ENCODE data around the gene WDR33.

The WDR33 gene

GRCh38 chr2:127718271-127718670 lies 92.7 kb downstream of the WDR33 start:
- DNase-seq (ENCODE audit: low read depth): no peak

DNA sequence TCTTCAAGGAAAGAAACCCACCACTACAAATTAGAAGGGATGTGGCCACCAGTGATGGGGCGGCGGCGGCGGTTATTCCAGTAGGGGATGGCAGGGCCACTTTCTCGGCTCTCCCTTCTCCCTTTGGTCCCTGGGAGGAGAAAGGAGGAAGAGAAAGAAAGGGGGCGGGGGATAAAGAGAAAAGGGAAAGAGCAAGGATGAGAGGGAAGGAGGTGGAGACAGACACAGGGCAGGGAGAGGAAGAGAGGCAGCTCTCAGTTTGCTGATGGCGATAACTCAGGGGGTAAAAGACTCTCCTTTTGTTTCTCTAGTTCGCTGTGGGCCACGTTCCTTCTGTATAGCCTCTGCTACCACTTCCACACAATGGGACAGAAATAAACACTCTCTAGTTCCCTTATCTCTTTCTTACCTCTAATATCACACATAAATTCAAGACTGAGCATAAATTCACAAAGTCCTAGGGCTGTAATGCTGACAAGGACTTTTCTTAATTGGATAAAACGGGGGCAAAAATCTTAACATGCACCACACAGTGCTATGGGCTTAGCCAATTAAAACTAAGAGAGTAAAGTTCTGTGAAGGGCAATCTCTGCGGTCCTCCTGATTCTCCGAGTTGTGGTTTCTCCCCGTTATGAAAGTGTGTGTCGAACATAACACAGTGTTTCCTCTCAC lies 95.1 kb downstream of the WDR33 start:
- no peak for DNase-seq (ENCODE audit: low read depth)

DNA sequence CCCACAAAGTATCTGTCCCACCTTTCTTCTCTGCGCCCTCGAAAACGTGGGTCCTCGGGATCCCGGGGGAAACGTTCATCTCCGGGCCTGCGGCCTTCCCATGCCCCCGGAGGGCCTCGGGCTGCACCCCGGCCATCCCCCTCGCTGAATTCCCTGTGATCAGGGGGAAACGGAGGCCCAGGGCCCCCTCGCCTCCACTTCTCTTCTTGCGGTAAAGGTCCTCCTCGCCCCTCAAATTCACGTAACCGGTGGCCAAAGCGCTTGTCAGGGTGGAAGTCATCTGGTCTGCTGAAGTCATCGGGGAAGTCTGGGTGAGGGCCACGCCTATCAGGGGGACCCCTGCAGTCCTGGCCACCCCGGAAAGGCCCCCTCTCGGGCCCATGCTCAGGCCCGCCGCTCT lies 97.4 kb downstream of the WDR33 start:
- DNase-seq (ENCODE audit: low read depth): no peak

DNA sequence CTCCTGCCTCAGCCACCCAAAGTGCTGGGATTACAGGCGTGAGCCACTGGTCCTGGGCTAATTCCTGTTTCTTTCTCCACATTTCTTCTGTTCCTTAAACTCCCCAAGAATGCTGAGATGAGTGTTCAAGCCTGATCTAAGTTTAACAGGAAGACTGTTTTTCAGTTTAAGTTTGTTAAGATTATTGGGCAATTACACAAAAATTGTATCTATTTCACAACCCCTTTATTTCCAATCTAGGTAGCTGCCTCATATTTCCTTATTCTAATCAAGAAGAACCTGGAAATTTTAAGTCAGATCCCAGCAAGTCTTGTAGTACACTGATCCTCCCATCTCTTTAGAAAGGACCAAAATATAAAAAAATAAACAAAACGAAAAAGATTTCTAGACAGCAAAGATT lies 98.0 kb downstream of the WDR33 start:
- DNase-seq (ENCODE audit: low read depth): no peak

DNA sequence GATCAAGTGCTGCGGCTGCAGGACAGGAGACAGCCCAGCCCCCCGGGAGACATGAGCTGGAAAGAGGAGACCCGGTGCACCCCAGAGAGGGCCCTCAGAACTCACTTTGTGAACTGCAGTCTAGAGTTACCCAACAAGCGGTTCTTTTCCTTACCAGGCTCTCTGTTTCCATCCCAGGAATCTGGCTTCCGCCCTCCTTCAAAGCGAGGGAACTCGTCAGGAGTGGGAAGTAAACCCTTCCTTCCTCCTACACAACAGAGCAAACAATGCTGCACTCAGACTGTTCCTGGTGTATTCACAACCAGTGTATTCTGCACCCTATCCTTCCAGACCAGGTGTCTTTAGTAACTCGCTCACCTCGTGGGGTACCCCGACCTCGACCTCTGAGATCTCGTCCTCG lies 101.6 kb downstream of the WDR33 start:
- DNase-seq (ENCODE audit: low read depth): no peak

- DNase-seq (ENCODE audit: low read depth): no peak
Observed at GRCh38 chr2:127707890-127708648, 102.9 kb downstream of the WDR33 start.

DNA sequence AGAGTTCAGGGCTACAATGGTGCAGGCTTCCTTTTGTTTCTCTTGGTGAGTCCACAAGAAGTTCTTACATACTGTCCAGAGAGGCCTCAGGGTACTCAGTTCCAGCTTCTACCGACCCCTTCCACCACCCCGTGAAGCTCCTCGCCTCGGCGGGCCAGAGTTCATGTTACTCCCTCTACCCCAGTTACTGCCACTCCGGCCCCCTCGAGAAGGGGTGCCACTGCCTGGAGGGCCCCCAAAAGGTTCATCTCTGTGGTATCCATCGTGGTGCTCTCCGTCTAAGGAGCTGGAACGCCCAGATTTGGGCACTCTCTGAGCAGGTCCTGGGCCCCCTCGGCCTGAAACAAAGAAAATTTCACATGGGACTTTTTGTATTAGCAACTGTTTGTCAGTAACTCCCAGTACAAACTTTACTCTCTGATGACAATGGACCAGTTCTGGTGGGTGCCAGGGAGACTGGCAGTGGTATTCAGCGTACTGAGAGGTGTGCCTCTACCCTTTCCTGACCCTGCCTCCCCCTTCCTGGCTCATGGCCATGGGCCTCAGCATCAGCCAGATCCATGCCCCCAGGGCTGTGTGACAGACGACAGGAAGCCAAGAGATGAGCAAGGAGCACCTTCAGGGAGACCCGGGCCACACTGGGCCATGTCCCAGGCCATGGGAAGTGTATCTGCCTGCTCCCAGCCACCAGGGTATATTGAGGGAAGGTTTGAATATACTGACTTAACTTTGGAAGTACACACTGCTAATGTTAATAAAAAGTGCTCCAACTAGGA lies 104.6 kb downstream of the WDR33 start:
- no peak for DNase-seq (ENCODE audit: low read depth)

DNA sequence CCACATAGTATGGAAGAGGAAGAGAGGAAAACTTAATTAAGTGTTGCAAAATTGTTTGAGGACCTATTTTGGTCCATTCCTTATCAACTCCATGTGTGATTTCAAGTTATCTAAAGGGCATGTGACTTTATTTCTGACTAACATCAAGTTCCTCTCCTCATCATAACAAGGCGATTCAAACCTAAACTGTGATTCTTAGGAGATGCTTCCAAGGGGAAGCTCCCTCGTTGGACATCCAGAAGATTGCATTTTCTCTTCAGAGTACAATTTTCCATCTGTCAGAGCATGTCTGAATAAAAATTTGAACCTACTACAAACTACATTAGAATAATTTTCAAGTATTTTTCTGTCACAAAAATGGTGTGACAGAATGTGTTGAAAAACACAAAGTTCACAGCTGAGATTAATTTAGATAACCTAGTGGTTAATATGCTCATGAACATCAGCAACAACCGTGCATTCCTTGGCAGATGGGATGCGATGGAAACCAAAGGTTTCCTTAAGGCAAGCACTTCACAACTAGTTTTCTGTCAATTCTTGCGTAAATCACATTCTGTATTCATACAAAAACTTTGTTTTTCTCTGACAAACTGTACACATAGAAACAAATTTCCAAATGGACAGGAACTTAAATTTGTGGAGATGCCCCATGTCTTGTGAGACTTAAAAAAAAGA lies 105.4 kb downstream of the WDR33 start:
- DNase-seq (ENCODE audit: low read depth): no peak

- DNase-seq (ENCODE audit: low read depth): no peak
Observed at GRCh38 chr2:127704641-127705390, 106.2 kb downstream of the WDR33 start.

- DNase-seq (ENCODE audit: low read depth): no peak
Observed at GRCh38 chr2:127703282-127703681, 107.7 kb downstream of the WDR33 start.

DNA sequence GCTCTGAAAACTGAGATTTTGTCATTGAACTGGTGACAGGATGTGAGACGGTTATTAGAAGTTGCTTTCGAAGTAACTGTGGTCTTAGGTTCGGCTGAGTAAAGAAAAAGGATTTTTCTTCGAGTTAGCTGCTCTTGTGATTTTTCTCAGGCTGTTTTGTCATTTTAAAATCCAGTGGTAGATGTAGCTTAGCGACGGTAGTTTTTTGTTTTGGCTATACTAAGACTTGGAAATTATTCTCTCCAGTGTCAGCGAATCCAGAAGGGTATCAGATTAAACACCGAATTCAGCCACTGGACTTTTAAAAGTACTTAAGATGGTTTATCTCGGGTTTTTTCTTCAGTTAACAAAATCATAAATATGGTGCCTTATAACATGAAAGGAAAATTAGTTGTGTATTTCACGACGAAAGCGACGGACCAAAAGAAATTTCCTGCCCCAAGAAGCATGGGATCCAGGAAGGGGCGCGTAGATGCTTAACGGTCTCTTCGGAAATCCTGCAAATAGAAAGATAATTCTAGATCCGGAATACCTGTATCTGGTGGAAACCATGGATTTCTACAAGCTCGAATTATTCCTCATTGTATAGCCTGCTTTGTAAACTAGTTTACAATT lies 108.5 kb downstream of the WDR33 start:
- no peak for DNase-seq (ENCODE audit: low read depth)

DNA sequence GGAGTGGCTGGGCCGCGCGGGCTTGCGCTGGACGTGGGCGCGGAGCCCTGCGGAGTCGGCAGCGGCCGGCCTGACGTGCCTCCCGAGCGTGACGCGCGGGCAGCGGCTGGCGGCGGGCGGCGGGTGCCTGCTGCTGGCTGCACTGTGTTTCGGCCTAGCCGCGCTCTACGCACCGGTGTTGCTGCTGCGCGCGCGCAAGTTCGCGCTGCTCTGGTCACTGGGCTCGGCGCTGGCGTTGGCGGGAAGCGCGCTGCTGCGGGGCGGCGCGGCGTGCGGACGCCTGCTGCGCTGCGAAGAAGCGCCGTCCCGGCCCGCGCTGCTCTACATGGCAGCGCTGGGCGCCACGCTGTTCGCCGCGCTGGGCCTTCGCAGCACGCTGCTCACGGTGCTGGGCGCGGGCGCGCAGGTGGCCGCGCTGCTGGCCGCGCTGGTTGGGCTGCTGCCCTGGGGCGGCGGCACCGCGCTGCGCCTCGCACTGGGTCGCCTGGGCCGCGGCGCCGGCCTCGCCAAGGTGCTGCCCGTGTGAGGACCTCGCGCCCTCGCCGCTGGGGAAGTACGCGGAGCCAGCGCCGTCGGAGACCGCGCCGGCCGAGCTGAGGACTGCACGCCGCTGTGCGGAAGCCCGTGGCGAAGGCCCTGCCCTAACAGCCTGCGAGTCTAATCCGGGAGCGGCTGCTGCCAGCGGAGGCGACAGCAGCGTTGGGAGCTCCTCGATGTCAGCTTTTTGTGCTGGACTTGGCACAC lies 109.1 kb downstream of the WDR33 start:
- DNase-seq (ENCODE audit: low read depth): peak; percentile 77

- DNase-seq (ENCODE audit: low read depth): peak; percentile 84
Observed at GRCh38 chr2:127701193-127701650, 109.7 kb downstream of the WDR33 start, which contains the start of gene SFT2D3. SFT2D3 (plus strand) TSS chr2:127701497; CDS start chr2:127701529, 32 bp downstream.

DNA sequence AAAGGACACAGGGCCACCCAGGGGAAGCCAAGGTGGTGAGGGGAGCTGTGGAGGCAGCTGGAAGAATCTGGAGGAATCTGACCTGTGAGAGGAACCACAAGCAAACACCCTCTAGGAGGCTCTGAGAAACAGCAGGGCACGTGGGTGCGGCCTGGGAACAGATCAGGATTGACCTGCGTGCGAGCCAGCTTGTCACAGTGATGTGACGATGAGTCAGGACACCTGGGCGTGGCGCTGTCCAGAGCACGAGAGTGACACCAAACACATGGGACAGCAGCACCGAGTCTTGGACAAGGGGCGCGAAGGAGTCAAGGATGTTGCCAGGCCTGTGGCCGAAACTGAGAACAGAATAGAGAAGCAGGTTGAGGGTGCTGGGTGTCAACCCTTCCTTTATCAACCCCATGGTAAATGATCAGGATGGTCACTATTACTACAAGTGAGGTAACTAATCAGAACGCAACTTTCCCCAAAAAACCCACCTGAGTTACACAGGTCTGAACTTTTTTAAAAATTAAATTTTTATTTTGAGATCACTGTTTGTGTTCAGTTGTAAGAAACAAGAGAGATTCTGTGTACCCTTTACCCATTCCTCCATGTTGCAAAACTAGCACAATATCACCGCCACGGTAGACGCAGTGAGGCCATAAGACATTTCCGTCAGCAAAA lies 110.3 kb downstream of the WDR33 start:
- DNase-seq (ENCODE audit: low read depth): no peak

DNA sequence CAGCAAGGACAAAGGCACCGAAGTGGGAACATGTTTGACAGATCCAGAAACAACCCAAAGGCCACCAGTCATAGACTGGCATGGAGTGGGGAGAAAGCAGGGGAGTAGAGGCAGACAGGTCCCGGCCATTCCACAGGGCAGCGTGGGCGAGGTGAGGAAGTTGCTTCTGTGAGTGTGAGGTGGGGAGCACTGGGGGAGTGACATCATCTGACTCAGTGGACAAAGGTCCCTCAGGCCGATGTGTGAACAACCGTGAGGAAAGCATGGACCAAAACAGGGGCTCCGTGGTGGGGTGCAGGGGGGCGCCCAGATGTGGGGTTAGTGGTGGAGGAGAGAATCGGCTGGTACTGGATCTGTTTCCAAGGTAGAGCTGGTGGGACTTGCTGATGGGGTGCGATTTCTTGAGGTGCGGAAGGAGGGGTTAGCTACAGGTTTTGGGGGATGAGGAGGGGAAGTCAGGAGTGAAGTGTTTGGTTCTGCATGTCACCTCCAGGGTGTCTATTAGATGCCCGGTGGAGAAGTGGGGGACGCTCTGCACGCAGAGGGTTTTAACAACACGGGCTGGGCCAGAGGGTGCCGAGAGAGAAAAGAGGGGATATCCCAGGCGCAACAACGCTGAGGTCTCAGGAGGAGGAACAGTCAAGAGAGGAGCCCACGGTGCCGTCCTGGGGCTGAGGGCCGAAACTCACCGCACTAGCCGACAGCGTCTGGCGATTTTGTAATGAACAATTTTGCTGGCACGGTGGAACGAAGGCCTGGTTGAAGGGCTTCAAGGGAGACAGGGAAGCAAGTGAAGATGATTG lies 112.2 kb downstream of the WDR33 start:
- no peak for DNase-seq (ENCODE audit: low read depth)

DNA sequence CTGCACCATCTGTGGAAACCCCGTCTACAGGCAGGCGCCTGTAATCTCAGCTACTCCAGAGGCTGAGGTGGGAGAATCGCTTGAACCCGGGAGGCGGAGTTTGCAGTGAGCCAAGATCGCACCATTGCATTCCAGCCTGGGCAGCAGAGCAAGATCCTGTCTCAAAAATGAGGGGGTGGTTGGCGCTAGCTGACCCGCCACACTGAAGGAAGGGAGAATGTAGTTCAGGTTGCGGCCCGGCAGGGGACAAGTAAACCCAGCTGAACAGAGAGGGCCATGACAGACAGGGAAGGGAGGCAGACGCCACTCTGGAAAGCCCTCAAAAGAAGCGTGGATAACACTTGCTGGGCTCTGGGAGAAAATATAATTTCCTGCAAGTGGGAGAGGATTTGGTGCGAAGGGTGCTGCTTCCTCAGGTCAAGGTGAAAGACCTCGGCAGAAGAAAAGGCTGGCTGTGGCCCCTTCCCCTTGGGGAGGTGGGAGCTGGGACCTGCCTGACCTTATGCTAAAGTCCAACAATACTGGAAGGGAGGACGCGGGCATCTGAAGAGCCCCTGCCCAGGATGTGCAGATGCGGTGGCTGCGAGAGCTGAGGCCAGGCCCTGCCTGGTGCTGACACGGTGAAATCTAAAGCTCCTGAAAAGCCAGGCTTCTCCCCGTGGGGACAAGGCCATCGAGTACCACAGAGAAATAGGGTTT lies 113.3 kb downstream of the WDR33 start:
- DNase-seq (ENCODE audit: low read depth): no peak

DNA sequence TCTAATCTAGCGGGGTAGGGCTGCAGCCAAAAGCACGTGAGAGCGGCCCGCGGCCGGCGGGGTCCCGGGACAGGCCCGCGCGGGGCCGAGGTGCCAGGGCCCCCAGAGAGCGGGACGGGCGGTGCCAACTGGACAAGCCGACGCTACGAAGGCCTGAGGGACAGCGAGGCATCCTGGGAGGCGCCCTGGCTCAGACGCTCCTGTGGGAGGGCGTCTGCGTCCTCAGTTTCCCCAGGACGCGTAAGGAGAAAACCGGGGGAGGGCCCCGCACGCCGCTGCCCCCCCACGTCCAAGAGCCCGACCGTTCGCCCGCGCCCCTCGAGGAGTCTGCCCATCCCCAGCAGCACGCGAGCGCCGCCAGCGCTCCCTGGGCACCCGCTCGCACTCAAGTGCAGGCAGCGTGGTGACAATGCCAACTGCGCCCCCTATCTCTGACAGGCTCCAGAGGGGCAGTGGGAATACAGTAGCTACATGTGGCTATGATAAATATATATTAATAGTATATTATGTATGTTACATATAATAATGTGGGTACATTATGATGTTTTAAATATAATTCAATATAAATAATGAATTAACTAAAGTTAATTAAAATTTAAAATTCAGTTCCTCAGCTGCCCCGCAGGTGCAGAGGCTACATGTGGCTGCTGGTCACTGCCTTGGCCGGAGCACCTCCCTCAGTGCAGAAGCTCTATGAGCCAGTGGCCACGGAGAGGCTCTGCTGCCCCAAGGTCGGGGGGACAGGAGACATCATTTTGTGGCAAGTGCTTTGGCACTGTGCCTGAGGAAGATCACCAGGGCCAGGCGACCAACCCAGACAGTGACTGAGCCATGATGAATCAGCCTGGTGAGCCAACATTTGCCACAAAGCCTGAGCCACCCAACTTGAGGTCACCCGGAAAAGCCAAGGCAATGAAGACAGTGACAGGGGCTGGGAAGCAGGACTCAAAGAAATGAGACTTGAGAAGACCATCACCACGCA lies 115.2 kb downstream of the WDR33 start:
- no peak for DNase-seq (ENCODE audit: low read depth)

All from activated T-helper 1 cell treated with Interleukin-2 at 50 U/mL for 16 hours (primary cell).